CD4-positive, alpha-beta T cell treated with Interleukin-12 subunit alpha and Interleukin-12 subunit beta, for 1 hour (primary cell): Measurements from ENCODE around the gene GDI2.
"Not testable (repeated sequence)": the region's sequence is repeated elsewhere in the genome, so short reads cannot be mapped to it uniquely, and the experiment has no call there.

ENCODE experiments used
- DNase-seq: peaks from one replicate; pipeline ENCODE4 v3.0.0-alpha.2; 2020

The GDI2 gene

DNA sequence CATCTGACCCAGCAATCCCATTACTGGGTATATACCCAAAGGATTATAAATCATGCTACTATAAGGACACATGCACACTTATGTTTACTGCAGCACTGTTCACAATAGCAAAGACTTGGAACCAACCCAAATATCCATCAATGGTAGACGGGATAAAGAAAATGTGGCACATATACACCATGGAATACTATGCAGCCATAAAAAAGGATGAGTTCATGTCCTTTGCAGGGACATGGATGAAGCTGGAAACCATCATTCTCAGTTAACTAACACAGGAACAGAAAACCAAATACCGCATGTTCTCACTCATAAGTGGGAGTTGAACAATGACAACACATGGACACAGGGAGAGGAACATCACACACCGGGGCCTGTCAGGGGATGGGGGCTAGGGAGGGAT, 35.5 kb downstream of the GDI2 start:
- DNase-seq = not testable (repeated sequence)

DNA sequence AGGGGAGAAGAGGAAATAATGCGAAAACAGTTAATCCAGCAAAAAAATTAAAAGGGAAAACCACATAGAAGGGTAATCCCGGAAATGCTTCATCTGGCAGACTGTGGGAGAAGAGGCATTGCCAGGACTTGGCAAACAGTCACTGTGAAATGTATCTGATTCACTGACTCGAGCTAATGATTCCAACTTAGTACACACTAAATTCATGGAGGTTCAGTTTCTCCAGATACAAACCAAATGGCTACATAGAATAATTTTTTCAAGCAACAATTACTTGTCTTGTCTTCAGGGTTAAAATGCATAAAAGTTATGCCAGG, 36.4 kb downstream of the GDI2 start:
- no peak for DNase-seq

- DNase-seq = no peak
Measured at GRCh38 chr10:5776136-5776880, 36.9 kb downstream of the GDI2 start.

GRCh38 chr10:5775685-5776084, 37.5 kb downstream of the GDI2 start:
- DNase-seq = peak; percentile 80

- DNase-seq = no peak
Measured at GRCh38 chr10:5774987-5775620, 38.1 kb downstream of the GDI2 start.

- no peak for DNase-seq
Measured at GRCh38 chr10:5766189-5766588, 47.0 kb downstream of the GDI2 start.

GRCh38 chr10:5765617-5766016, 47.6 kb downstream of the GDI2 start:
- no peak for DNase-seq

GRCh38 chr10:5764422-5765297, 48.6 kb downstream of the GDI2 start:
- no peak for DNase-seq

DNA sequence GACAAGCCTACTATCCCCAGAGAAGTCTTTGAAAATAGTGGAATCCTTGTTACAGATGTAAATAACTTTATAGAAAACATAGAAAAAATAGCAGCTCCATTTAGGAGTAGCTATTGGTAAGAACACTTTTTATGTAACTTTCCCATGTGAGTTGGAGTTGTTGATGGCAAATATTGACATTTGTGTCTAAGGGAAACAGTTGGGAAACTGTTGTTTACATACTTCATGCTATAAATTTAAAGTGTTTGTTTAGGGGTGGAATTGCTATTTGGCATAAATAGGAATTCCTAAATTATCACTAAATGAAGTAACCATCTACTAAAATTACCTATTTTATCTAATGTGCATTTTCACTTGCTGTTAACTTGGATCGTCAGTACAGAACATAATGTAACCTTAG, 50.7 kb downstream of the GDI2 start:
- DNase-seq = no peak

GRCh38 chr10:5761220-5761619, 52.0 kb downstream of the GDI2 start:
- no peak for DNase-seq

DNA sequence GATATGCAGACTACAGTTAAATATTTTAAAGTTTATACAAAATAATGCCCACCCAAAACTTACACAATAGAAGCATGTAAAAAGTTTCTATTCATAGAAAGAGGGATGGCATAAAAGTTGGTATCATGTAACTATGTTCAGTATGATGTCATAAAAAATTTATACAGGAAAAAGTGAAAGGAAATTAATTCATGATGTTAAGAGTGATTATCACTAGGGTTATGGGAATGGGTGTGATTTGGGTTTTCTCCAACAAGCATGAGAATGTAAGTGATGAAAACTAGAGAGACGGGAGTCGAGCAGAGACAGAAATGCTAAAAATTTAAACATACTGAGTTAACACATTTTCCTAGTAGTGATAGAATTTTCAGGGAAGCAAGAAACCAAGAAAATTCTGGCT, 52.7 kb downstream of the GDI2 start:
- DNase-seq = no peak

GRCh38 chr10:5758927-5759326, 54.3 kb downstream of the GDI2 start:
- DNase-seq = no peak

- DNase-seq = no peak
Measured at GRCh38 chr10:5757766-5758517, 55.3 kb downstream of the GDI2 start.

- no peak for DNase-seq
Measured at GRCh38 chr10:5752301-5752871, 60.8 kb downstream of the GDI2 start.

GRCh38 chr10:5751601-5752253, 61.5 kb downstream of the GDI2 start:
- no peak for DNase-seq

- DNase-seq = no peak
Measured at GRCh38 chr10:5748394-5748803, 64.8 kb downstream of the GDI2 start.

DNA sequence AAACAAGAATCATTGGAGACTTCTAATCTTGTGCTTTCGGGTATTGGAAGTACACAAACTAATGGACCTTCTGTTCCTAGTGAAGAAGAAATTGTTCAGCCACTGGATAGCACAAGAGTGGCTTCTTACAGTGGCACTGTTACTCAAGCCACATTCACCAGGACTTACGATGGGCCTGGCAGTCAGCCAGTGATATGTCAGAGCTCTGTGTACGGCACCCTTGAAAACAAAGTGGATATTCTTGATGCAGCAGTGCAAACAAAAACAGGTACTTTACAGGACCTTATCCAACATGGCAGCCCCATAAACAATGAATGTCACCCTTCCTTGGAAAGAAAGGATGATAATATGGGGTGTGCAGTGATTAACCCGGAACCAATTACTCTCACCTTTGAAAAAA, 67.0 kb downstream of the GDI2 start:
- no peak for DNase-seq

GRCh38 chr10:5744849-5745248, 68.4 kb downstream of the GDI2 start:
- no peak for DNase-seq

DNA sequence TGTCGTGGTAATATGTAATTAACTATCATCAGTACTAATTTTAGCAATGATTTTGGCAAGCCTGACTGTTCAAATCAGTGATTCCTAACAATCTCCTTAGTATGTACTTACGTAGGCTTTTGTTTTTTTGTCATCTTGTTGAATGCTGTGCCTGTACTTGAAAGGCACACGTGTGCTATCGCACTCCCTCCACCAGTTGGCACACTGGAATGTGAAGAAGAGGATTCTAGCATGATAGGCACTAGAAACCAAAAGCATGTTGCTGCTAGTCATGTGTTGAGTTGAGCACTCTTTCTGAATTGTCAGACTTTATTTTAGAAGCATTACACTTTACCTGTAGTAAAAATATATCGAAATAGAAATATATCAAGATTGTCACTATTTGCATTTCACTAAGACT, 69.5 kb downstream of the GDI2 start:
- no peak for DNase-seq

GRCh38 chr10:5742116-5742515, 71.1 kb downstream of the GDI2 start:
- no peak for DNase-seq

GRCh38 chr10:5741276-5741675, 72.0 kb downstream of the GDI2 start:
- DNase-seq = no peak

DNA sequence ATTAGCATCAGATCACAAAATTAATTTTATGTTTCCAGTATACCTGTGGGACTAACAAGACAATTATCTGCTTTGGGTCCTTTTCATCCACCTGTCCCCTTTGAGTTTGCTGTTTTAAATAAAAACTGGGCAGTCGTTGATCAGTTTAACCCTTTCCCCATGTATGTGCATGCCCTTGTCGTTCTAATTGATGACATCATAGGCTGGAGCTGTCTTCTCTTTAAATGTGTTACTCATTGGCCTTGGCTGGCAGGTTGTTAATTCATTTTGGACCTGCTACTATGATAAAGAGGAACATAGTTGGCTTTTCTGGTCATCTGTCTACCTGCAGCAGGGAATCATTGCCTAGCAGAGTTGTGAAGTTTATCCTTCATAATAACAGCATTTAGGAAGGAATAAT, 74.8 kb downstream of the GDI2 start:
- DNase-seq = no peak
